MM.1S (cell line): ENCODE data around the gene RNASET2.

Source experiments
- EZH2 ChIP-seq: fragments of 300-600 bp; sonication (generic); optimal IDR thresholded peaks from 2 replicates; pipeline ENCODE3; 2017; ENCODE audit warnings: low read depth, mild to moderate bottlenecking, antibody characterized with exemption, low read length, mixed read lengths
- TF ChIP-seq, protein P1 (sequence below): fragments of 300-600 bp; sonication (generic); IDR thresholded peaks from 2 replicates; pipeline ENCODE4 v1.5.1; 2016; ENCODE audit warnings: antibody characterized with exemption, low read length, mixed read lengths

- TF ChIP-seq, protein P1, sequence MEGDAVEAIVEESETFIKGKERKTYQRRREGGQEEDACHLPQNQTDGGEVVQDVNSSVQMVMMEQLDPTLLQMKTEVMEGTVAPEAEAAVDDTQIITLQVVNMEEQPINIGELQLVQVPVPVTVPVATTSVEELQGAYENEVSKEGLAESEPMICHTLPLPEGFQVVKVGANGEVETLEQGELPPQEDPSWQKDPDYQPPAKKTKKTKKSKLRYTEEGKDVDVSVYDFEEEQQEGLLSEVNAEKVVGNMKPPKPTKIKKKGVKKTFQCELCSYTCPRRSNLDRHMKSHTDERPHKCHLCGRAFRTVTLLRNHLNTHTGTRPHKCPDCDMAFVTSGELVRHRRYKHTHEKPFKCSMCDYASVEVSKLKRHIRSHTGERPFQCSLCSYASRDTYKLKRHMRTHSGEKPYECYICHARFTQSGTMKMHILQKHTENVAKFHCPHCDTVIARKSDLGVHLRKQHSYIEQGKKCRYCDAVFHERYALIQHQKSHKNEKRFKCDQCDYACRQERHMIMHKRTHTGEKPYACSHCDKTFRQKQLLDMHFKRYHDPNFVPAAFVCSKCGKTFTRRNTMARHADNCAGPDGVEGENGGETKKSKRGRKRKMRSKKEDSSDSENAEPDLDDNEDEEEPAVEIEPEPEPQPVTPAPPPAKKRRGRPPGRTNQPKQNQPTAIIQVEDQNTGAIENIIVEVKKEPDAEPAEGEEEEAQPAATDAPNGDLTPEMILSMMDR, result no peak
- TF ChIP-seq EZH2, result no peak
Observed at GRCh38 chr6:166946125-166946524, 10.2 kb downstream of the RNASET2 start.
